ENCODE results near the gene LONRF3.
"Not testable (repeated sequence)": the region's sequence is repeated elsewhere in the genome, so short reads cannot be mapped to it uniquely, and the experiment has no call there.

LONRF3 gene

GRCh38 chrX:119015407-119016237 is 41.2 kb downstream of the LONRF3 start:
- peak; percentile 83 for DNase-seq (ENCODE audit: low read depth)
- no peak for TF ChIP-seq CTCF (IDR thresholded peaks at IDR 0.05; ENCODE audit: insufficient read depth, low read depth, low read length, missing control alignments)

GRCh38 chrX:119017077-119017476 is 42.7 kb downstream of the LONRF3 start:
- no peak overlapping the region for H3K4me3 ChIP-seq (ENCODE audit: low read length)
- no peak for DNase-seq (ENCODE audit: low read depth)

More at GRCh38 chrX:119015407-119016237, 41.2 kb downstream of the LONRF3 start:
- no peak overlapping the region for H3K4me3 ChIP-seq (ENCODE audit: low read length)

GRCh38 chrX:119025900-119026299 is 51.5 kb downstream of the LONRF3 start:
- no peak for DNase-seq (ENCODE audit: low read depth)
- no peak overlapping the region for H3K4me3 ChIP-seq (ENCODE audit: low read length)
- TF ChIP-seq CTCF (IDR thresholded peaks at IDR 0.05; ENCODE audit: insufficient read depth, low read depth, low read length, missing control alignments), result no peak

More at GRCh38 chrX:119017077-119017476, 42.7 kb downstream of the LONRF3 start:
- TF ChIP-seq CTCF (IDR thresholded peaks at IDR 0.05; ENCODE audit: insufficient read depth, low read depth, low read length, missing control alignments), result no peak

GRCh38 chrX:119026344-119026743 is 51.9 kb downstream of the LONRF3 start:
- H3K4me3 ChIP-seq (ENCODE audit: low read length); DNase-seq (ENCODE audit: low read depth): not testable (repeated sequence)

- H3K4me3 ChIP-seq (ENCODE audit: low read length); DNase-seq (ENCODE audit: low read depth): not testable (repeated sequence)
Observed at GRCh38 chrX:119027960-119028732, 53.7 kb downstream of the LONRF3 start.

GRCh38 chrX:119028733-119029330 is 54.4 kb downstream of the LONRF3 start:
- no peak for DNase-seq (ENCODE audit: low read depth)
- TF ChIP-seq CTCF (IDR thresholded peaks at IDR 0.05; ENCODE audit: insufficient read depth, low read depth, low read length, missing control alignments), result no peak

GRCh38 chrX:119029656-119030055 is 55.2 kb downstream of the LONRF3 start:
- DNase-seq (ENCODE audit: low read depth); H3K4me3 ChIP-seq (ENCODE audit: low read length): not testable (repeated sequence)

More at GRCh38 chrX:119028733-119029330, 54.4 kb downstream of the LONRF3 start:
- no peak overlapping the region for H3K4me3 ChIP-seq (ENCODE audit: low read length)

- no peak for DNase-seq (ENCODE audit: low read depth)
- no peak overlapping the region for H3K4me3 ChIP-seq (ENCODE audit: low read length)
- no peak for TF ChIP-seq CTCF (IDR thresholded peaks at IDR 0.05; ENCODE audit: insufficient read depth, low read depth, low read length, missing control alignments)
Observed at GRCh38 chrX:119030990-119031389, 56.6 kb downstream of the LONRF3 start.

Data from epithelial cell of esophagus (primary cell).